K562 (cell line): ENCODE results near the gene RNF41. TPM values are rescaled to one million over a fixed set of nuclear protein-coding genes. Genes with fewer than 3 reads are reported as not detected.

Experiments
- ATAC-seq: fragments of 200-7000 bp; cut with Tn5 transposase; 3 replicates; pipeline ENCODE4 v1.9.1; 2020; ENCODE audit warnings: moderate library complexity
- BruUV-seq: library from RNA; stranded (reverse); fragments of 400-500 nt; replicated peaks from 2 replicates; lab custom pipeline; 2021; lab: Mats Ljungman, UMichigan
- CTCF ChIA-PET: fragments of 300-600 bp; formaldehyde crosslinking; extraction: SDS; loops from one replicate; lab custom pipeline; 2021; ENCODE audit warnings: low intra/inter-chr PET ratio; lab: Yijun Ruan, JAX
- POLR2A ChIA-PET: fragments of 300-600, 350-650 bp; sonication (Branson Sonifier 250); formaldehyde crosslinking; extraction: SDS; loops from one replicate; lab custom pipeline; 2021; ENCODE audit warnings: antibody characterized with exemption, inconsistent platforms; lab: Yijun Ruan, JAX
- DNase-seq, 4 experiments: peaks; one replicate each; pipeline versions ENCODE4 v3.0.0 to v3.0.0-alpha.2; 2011 to 2018; ENCODE audit warnings: low spot score in 3 of 4, mixed read lengths in 3 of 4; ENCODE audit errors: extremely low read depth in 1 of 4
- FAIRE-seq: peaks from 2 replicates; lab custom pipeline; 2011; peaks lifted over from hg19 to GRCh38; lab: Jason Lieb, UNC
- H2AFZ ChIP-seq: 2 replicates; pipeline ENCODE4 v1.6.0; 2011; ENCODE audit warnings: low read depth, low read length, control low read depth, inconsistent platforms
- H3K27ac ChIP-seq: fragments of 200-600 bp; 3 replicates; pipeline ENCODE4 v1.8.0; 2011; ENCODE audit warnings: low read depth, mild to moderate bottlenecking, control low read depth, inconsistent platforms, low read length, moderate library complexity, mixed read lengths; ENCODE audit errors: extremely low read depth
- H3K27me3 ChIP-seq, 2 experiments: fragments of 300-600 bp in 1 of 2; 2 replicates in 1 of 2; 3 replicates in 1 of 2; pipeline versions ENCODE4 v1.6.0 to v1.8.0; 2011; ENCODE audit warnings: inconsistent platforms in 2 of 2, low read length in 2 of 2, mild to moderate bottlenecking in 1 of 2, mixed read lengths in 1 of 2, moderate library complexity in 1 of 2; ENCODE audit not compliant: control insufficient read depth in 2 of 2, insufficient read depth in 2 of 2
- H3K36me3 ChIP-seq: fragments of 300-600 bp; 3 replicates; pipeline ENCODE4 v1.8.0; 2011; ENCODE audit warnings: mild to moderate bottlenecking, low read length, inconsistent platforms; ENCODE audit not compliant: control insufficient read depth, insufficient read depth
- H3K4me1 ChIP-seq, 2 experiments: fragments of 200-600 bp in 1 of 2; replicated peaks in 1 of 2; 2 replicates in 1 of 2; 3 replicates in 1 of 2; pipeline versions ENCODE4 v1.5.1 to v1.8.0; 2011; ENCODE audit warnings: inconsistent platforms in 2 of 2, low read length in 2 of 2, mild to moderate bottlenecking in 1 of 2, mixed read lengths in 1 of 2, moderate library complexity in 1 of 2; ENCODE audit not compliant: control insufficient read depth in 2 of 2, insufficient read depth in 2 of 2
- H3K4me2 ChIP-seq: 2 replicates; pipeline ENCODE4 v1.6.1; 2011; ENCODE audit warnings: low read length, control low read depth, inconsistent platforms, mixed read lengths; ENCODE audit not compliant: insufficient read depth
- H3K4me3 ChIP-seq: fragments of 200-600 bp; sonication (generic), shearing (Covaris generic); 2 replicates; pipeline ENCODE4 v1.5.1; 2016; ENCODE audit warnings: control low read depth, inconsistent platforms
- H3K79me2 ChIP-seq: fragments of 200-600 bp; 3 replicates; pipeline ENCODE4 v1.8.0; 2011; ENCODE audit warnings: low read length, inconsistent platforms; ENCODE audit not compliant: control insufficient read depth, insufficient read depth
- H3K9ac ChIP-seq, 2 experiments: 2 replicates each; pipeline versions ENCODE4 v1.6.0 to v1.6.1; 2011; ENCODE audit warnings: low read depth in 2 of 2, low read length in 2 of 2, control low read depth in 1 of 2, inconsistent platforms in 1 of 2, mild to moderate bottlenecking in 1 of 2, mixed read lengths in 1 of 2; ENCODE audit not compliant: insufficient read depth in 1 of 2
- H3K9me1 ChIP-seq: one replicate; pipeline ENCODE4 v1.6.0; 2011; ENCODE audit warnings: inconsistent platforms, mild to moderate bottlenecking, low read length, moderate library complexity; ENCODE audit not compliant: control insufficient read depth, insufficient read depth
- H3K9me3 ChIP-seq: replicated peaks from 2 replicates; pipeline ENCODE4 v1.5.1; 2011; ENCODE audit warnings: low read depth, low read length, inconsistent platforms; ENCODE audit not compliant: control insufficient read depth, insufficient read depth
- H4K20me1 ChIP-seq: replicated peaks from 2 replicates; pipeline ENCODE4 v1.6.1; 2011; ENCODE audit warnings: low read length, inconsistent platforms, mixed read lengths; ENCODE audit not compliant: control insufficient read depth, insufficient read depth
- BCLAF1 ChIP-seq, 2 experiments: fragments of 450-650 bp in 1 of 2; IDR thresholded peaks; 2 replicates each; pipeline ENCODE4 v1.6.1; 2011 to 2017; ENCODE audit warnings: low read depth in 2 of 2, antibody characterized with exemption in 1 of 2, borderline replicate concordance in 1 of 2, low read length in 1 of 2, mild to moderate bottlenecking in 1 of 2, mixed read lengths in 1 of 2; ENCODE audit not compliant: control insufficient read depth in 1 of 2
- LARP7 ChIP-seq: fragments of 450-650 bp; IDR thresholded peaks from 2 replicates; pipeline ENCODE4 v1.6.1; 2016
- MLLT1 ChIP-seq, 2 experiments: fragments of 450-650 bp; IDR thresholded peaks; 2 replicates each; pipeline ENCODE4 v1.6.1; 2016
- PRDM10 ChIP-seq: fragments of 450-650 bp; IDR thresholded peaks from 2 replicates; pipeline ENCODE4 v1.6.1; 2018; ENCODE audit not compliant: partially characterized antibody
- TOE1 ChIP-seq, 2 experiments: fragments of 450-650 bp in 1 of 2; sonication (generic) in 1 of 2; formaldehyde crosslinking in 1 of 2; IDR thresholded peaks; 2 replicates each; pipeline versions ENCODE4 v1.7.1 to v1.8.0; 2016 to 2022; ENCODE audit warnings: borderline replicate concordance in 2 of 2, mild to moderate bottlenecking in 2 of 2, antibody characterized with exemption in 1 of 2, inconsistent platforms in 1 of 2, low read depth in 1 of 2, missing genetic modification reagents in 1 of 2, moderate library complexity in 1 of 2
- ZNF511 ChIP-seq: sonication (generic); formaldehyde crosslinking; IDR thresholded peaks from 2 replicates; pipeline ENCODE4 v1.8.0; 2022; ENCODE audit warnings: mild to moderate bottlenecking, missing genetic modification reagents
- WGBS: fragments of 100-300 bp; shearing (Covaris generic); methylation state at CpG from one replicate; pipeline ENCODE4 v1.1.6; 2016; ENCODE audit warnings: low coverage, mixed read lengths; ENCODE audit not compliant: insufficient coverage; ENCODE audit errors: missing lambda C conversion rate; 5-methylcytosine and 5-hydroxymethylcytosine counted together
- in situ Hi-C: fragments of 300-500 bp; cut with MboI; formaldehyde crosslinking; loops from 4 replicates; pipeline ENCODE4 v1.15.0; 2018; ENCODE audit warnings: inconsistent platforms, mixed read lengths
- intact Hi-C: fragments of 100-400 bp; cut with micrococcal nuclease; formaldehyde crosslinking; loops from 2 replicates; pipeline ENCODE4 v1.14.2; 2022
- polyA plus RNA-seq, 8 experiments: library from polyadenylated mRNA; depleted of rRNA in 4 of 8; stranded (reverse) in 5 of 8; unstranded in 3 of 8; fragments of >200 nt; fragmentation: Nextera tagmentation in 2 of 8; fragmentation: Illumina TruSeq in 1 of 8; extraction: Ambion mirVana in 2 of 8; extraction: Trizol in 1 of 8; gene quantifications; 2 replicates each; pipeline versions ENCODE4 v1.2.1 to v1.2.3, GENCODE V29; 2011 to 2014; ENCODE audit warnings: inconsistent platforms in 1 of 8, missing spikeins in 1 of 8
- total RNA-seq, 7 experiments: library from RNA; depleted of rRNA in 6 of 7; stranded (reverse); fragments of >200 nt in 6 of 7; fragmentation: Illumina TruSeq in 2 of 7; extraction: Trizol in 2 of 7; gene quantifications; 2 replicates each; pipeline versions ENCODE4 v1.2.1 to v1.2.3, GENCODE V29; 2011 to 2021; ENCODE audit warnings: low replicate concordance in 1 of 7

The RNF41 gene
- total and polyA plus RNA-seq, 9 of the 15 experiments (the other 6 are each of a cell fraction or from before 2014, with no cell fraction given) = 28.2 to 46.8 (median 33.8) TPM

- Histone ChIP-seq H3K9me3 (no peaks in the 10 kb centered on the region), H3K36me3 (peaks cover 8% of the 10 kb centered on the region; the same call in 2 of the 3 replicates), H3K9me1 (no peaks in the 10 kb centered on the region), H4K20me1 (no peaks in the 10 kb centered on the region), H3K9ac (peak overlapping the region; percentile 85 to 97), H3K27me3 (no peaks in the 10 kb centered on the region), H3K79me2 (peaks cover 47% of the 10 kb centered on the region), H3K27ac (peak overlapping the region; percentile 93), H3K4me2 (peak overlapping the region; percentile 96), H2AFZ (peak overlapping the region; percentile 96), H3K4me3 (peak overlapping the region; percentile 90), H3K4me1 (peaks cover 20 to 31% of the 10 kb centered on the region in 2 experiments; a peak in 4 of 5 replicates)
- FAIRE-seq = no peak
- intact Hi-C loops (loop anchor here (10.0 kb wide), 1 partner anchor 176 kb away; the partner anchor contains the start of gene RPS26), in situ Hi-C loops (no loop called here)
- CTCF ChIA-PET = interaction anchor here (1.4 kb wide), 1 partner anchor 32 kb away, joined by 5 read pairs; the partner anchor contains the start of gene SMARCC2
- BruUV-seq = TSS peak; percentile 92
- POLR2A ChIA-PET = interaction anchor here (0.6 to 3.4 kb wide), 24 partner anchors 10 to 327 kb away, joined by 3 to 68 read pairs (median 6); partner anchors contain the start of genes COQ10A, CS, ESYT1 and MYL6
- WGBS = under 1% methylated on average over 18 of the region's 21 CpGs
- peak; percentile 5 for ATAC-seq
- peak in 1 of 4 experiments; percentile 27 for DNase-seq
- TF ChIP-seq PRDM10 = peak; percentile 99
- peak in 1 of 2 experiments; percentile 86; a peak in 2 of 4 replicates for TF ChIP-seq BCLAF1 (IDR thresholded peaks at IDR 0.05; ENCODE audit: borderline replicate concordance in 1 of 2, control insufficient read depth in 1 of 2, low read depth in 2 of 2, low read length in 1 of 2)
- TF ChIP-seq ZNF511 (CRISPR knock-in tag) = 0 out of 2 replicates have a peak, but pooled peaks have one; percentile 17
- TF ChIP-seq MLLT1 (IDR thresholded peaks at IDR 0.05) = peak in 1 of 2 experiments; percentile 15; a peak in 1 of 4 replicates
- peak; percentile 73 for TF ChIP-seq TOE1 (IDR thresholded peaks at IDR 0.05; ENCODE audit: borderline replicate concordance)
- no peak for TF ChIP-seq TOE1 (CRISPR knock-in tag; IDR thresholded peaks at IDR 0.05; ENCODE audit: borderline replicate concordance, low read depth)
- TF ChIP-seq LARP7 = peak; percentile 83; the same call in 1 of the 2 replicates
These were observed 428 bp downstream of the RNF41 start for GRCh38 chr12:56221232-56221756.
